DND-41 (cell line): ENCODE data around the gene RFPL4A.

Source experiments
- EZH2 ChIP-seq: IDR thresholded peaks from 3 replicates; pipeline ENCODE4 v1.6.1; 2012; ENCODE audit warnings: borderline replicate concordance, low read depth, mild to moderate bottlenecking, moderate library complexity, low read length, inconsistent platforms; ENCODE audit not compliant: severe bottlenecking
- TF ChIP-seq, protein P1 (sequence below): IDR thresholded peaks from 2 replicates; pipeline ENCODE4 v1.5.1; 2012; ENCODE audit warnings: borderline replicate concordance, low read length, moderate library complexity, mild to moderate bottlenecking; ENCODE audit not compliant: poor library complexity, severe bottlenecking; ENCODE audit errors: extremely low read depth

- TF ChIP-seq, protein P1, sequence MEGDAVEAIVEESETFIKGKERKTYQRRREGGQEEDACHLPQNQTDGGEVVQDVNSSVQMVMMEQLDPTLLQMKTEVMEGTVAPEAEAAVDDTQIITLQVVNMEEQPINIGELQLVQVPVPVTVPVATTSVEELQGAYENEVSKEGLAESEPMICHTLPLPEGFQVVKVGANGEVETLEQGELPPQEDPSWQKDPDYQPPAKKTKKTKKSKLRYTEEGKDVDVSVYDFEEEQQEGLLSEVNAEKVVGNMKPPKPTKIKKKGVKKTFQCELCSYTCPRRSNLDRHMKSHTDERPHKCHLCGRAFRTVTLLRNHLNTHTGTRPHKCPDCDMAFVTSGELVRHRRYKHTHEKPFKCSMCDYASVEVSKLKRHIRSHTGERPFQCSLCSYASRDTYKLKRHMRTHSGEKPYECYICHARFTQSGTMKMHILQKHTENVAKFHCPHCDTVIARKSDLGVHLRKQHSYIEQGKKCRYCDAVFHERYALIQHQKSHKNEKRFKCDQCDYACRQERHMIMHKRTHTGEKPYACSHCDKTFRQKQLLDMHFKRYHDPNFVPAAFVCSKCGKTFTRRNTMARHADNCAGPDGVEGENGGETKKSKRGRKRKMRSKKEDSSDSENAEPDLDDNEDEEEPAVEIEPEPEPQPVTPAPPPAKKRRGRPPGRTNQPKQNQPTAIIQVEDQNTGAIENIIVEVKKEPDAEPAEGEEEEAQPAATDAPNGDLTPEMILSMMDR: no peak
- no peak for TF ChIP-seq EZH2
These were observed 36.1 kb downstream of the RFPL4A start for GRCh38 chr19:55795021-55795420.
